ENCODE measurements around the gene LNP1.

The LNP1 gene

GRCh38 chr3:100400419-100400779 lies 940 bp upstream of the LNP1 start:
- no peak for DNase-seq

GRCh38 chr3:100401674-100402041 lies 319 bp downstream of the LNP1 start:
- peak; percentile 57 for DNase-seq

- peak; percentile 21 for DNase-seq
These were observed 917 bp downstream of the LNP1 start for GRCh38 chr3:100402256-100402655.

- DNase-seq, result no peak
These were observed 1.6 kb downstream of the LNP1 start for GRCh38 chr3:100402891-100403290.

GRCh38 chr3:100403362-100404249 lies 2.3 kb downstream of the LNP1 start:
- no peak for DNase-seq

- no peak for DNase-seq
These were observed 2.9 kb downstream of the LNP1 start for GRCh38 chr3:100404250-100404548.

- DNase-seq, result no peak
These were observed 5.8 kb downstream of the LNP1 start for GRCh38 chr3:100407164-100407563.

- DNase-seq, result no peak
These were observed 6.7 kb downstream of the LNP1 start for GRCh38 chr3:100407977-100408532.

GRCh38 chr3:100411091-100411982 lies 10.0 kb downstream of the LNP1 start:
- no peak for DNase-seq

- DNase-seq, result no peak
These were observed 11.7 kb downstream of the LNP1 start for GRCh38 chr3:100412912-100413590.

GRCh38 chr3:100413613-100414012 lies 12.3 kb downstream of the LNP1 start:
- no peak for DNase-seq

GRCh38 chr3:100416176-100416575 lies 14.8 kb downstream of the LNP1 start:
- no peak for DNase-seq

GRCh38 chr3:100416863-100417262 lies 15.5 kb downstream of the LNP1 start:
- no peak for DNase-seq

- DNase-seq, result no peak
These were observed 18.1 kb downstream of the LNP1 start for GRCh38 chr3:100419406-100419805.

GRCh38 chr3:100420885-100421284 lies 19.5 kb downstream of the LNP1 start:
- no peak for DNase-seq

GRCh38 chr3:100423611-100424010 lies 22.3 kb downstream of the LNP1 start:
- DNase-seq, result no peak

GRCh38 chr3:100424261-100424660 lies 22.9 kb downstream of the LNP1 start:
- DNase-seq, result no peak

- DNase-seq, result no peak
These were observed 24.0 kb downstream of the LNP1 start for GRCh38 chr3:100425316-100425715.

GRCh38 chr3:100426067-100426682 lies 24.8 kb downstream of the LNP1 start:
- no peak for DNase-seq

- no peak for DNase-seq
These were observed 26.4 kb downstream of the LNP1 start for GRCh38 chr3:100427699-100428098.

- DNase-seq, result no peak
These were observed 27.9 kb downstream of the LNP1 start for GRCh38 chr3:100429187-100429716.

GRCh38 chr3:100436951-100437350 lies 35.6 kb downstream of the LNP1 start:
- no peak for DNase-seq
